ENCODE measurements around the gene CLDN12. TPM values are rescaled to one million over a fixed set of nuclear protein-coding genes. Genes with fewer than 3 reads are reported as not detected.

CLDN12 gene
- 1 to 10 TPM; 6.9 to 8.3 TPM for total RNA-seq

DNA sequence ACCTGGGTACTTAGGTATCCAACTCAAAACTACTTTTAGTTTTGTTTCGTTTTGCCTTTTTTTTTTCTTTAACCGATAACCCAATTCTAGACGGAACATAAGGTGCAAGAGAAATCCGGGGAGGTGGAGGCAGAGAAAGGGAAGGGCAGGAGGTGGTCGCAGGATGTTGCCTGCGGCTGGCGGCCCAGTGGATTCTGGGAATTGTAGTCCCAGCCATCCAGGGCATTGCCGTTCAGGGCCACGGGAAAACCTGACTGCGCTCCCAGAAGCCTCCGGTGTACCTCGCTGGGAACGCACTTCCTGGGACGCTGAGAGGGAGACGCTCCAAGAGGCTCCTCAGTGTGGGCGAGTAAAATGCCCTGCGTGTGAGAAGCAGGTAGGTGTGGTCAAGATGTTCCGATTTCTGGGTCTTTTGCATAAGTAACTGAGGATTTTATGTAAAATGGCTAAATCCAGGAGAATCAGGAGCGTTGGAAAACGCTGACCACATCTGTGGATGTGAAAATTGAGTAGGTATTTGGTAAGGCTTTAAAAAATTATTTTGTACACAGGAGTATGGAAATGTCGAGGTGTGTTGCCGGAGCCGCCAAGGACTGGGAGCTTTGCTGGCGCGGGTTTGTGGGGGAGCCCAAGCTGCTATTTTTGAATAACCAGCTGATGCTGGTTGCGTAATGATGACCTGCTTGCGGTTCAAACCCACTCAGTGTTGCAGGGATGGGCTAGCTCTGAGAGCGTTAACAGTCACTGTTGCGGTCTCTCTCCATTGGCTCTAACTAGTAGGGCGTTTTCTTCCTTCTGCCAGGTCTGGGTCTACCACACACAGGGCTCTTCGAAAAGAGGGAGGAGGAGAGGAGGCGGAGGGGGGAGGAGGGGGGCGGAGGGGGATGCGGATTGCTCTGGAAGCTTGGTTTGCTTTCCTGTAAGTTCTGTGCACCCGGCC, at the start of gene CLDN12:
Gene CLDN12 (plus strand): TSS at position 288 of the 940 bp plus-strand sequence. CDS start 9,216 bp downstream, outside the sequence.
- Mint-ChIP-seq H3K9me3 (peaks cover 17% of the 10 kb centered on the region), H3K36me3 (peaks cover 6% of the 10 kb centered on the region), H3K27ac (peak within 1 kb of the TSS; percentile 80), H3K4me3 (peak within 1 kb of the TSS; percentile 84), H3K4me1 (ENCODE audit: low read depth) (peaks cover 11% of the 10 kb centered on the region), H3K27me3 (no peaks in the 10 kb centered on the region)
- ChIA-PET POLR2A (interaction anchor here (1.0 to 1.3 kb wide), 3 partner anchors 13 to 58 kb away, joined by 4 to 6 read pairs (median 4); no protein-coding TSS in a partner anchor), CTCF (interaction anchor here (0.6 to 1.0 kb wide), 3 partner anchors 55 to 250 kb away, joined by 3 to 4 read pairs (median 3); no protein-coding TSS in a partner anchor)
- intact Hi-C loops (cut with micrococcal nuclease): loop anchor here (1.0 kb wide), 3 partner anchors 22 to 158 kb away; partner anchors contain the start of genes CFAP69 and GTPBP10
- DNase-seq: peak; percentile 89

DNA sequence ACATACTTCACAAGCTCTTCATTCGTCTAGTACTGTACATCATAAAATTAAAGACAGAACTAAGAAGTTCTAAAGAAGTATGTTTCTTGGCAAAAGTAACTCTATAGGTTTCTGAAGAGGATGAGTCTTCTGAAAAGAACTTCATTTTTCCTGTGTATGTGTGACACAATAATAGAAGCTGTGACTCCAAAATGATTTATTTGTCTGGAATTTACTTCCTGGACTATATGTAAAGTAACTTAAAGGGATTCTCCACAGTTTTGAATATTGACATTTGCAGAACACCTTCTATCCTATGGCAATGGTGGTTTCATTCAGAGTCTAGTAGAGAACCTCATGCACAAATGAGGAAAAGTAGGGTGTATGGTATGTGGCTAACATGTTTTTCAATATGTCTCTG, 19.8 kb upstream of the CLDN12 start:
- no peaks in the 10 kb centered on the region for H3K9me3 Mint-ChIP-seq
- no peak overlapping the region for H3K4me3 Mint-ChIP-seq
- no peak overlapping the region for H3K27ac Mint-ChIP-seq
- no peak for DNase-seq
- no peaks in the 10 kb centered on the region for H3K4me1 Mint-ChIP-seq (ENCODE audit: low read depth)
- POLR2A ChIA-PET: no interaction called here
- intact Hi-C loops (cut with micrococcal nuclease): no loop called here
- peaks cover 54% of the 10 kb centered on the region for H3K36me3 Mint-ChIP-seq
- H3K27me3 Mint-ChIP-seq: no peaks in the 10 kb centered on the region
- CTCF ChIA-PET: no interaction called here

DNA sequence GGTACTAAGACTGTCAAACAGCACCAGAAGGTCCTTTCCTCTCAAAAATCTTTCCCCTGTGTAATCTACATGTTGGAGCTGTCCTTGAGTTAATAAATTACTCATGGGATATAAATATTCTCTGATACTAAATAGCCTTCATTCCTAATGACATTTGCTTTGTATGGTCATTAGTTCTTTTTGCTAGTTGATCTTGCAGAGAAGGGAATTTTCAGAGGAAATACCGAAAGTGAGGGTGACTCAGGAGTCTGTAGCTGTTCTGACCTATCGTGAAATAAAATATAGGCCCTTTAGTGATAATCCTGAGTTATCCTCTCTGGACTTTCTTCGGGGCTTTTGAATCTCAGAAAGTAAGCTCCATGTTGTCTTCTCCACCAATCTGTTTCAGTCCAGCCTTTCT, 19.4 kb upstream of the CLDN12 start:
- DNase-seq: no peak
- H3K27ac Mint-ChIP-seq: no peak overlapping the region
- H3K4me1 Mint-ChIP-seq (ENCODE audit: low read depth): no peaks in the 10 kb centered on the region
- POLR2A ChIA-PET: no interaction called here
- intact Hi-C loops (cut with micrococcal nuclease): no loop called here
- H3K4me3 Mint-ChIP-seq: no peak overlapping the region
- H3K27me3 Mint-ChIP-seq: no peaks in the 10 kb centered on the region
- H3K9me3 Mint-ChIP-seq: no peaks in the 10 kb centered on the region
- CTCF ChIA-PET: no interaction called here
- peaks cover 52% of the 10 kb centered on the region for H3K36me3 Mint-ChIP-seq

DNA sequence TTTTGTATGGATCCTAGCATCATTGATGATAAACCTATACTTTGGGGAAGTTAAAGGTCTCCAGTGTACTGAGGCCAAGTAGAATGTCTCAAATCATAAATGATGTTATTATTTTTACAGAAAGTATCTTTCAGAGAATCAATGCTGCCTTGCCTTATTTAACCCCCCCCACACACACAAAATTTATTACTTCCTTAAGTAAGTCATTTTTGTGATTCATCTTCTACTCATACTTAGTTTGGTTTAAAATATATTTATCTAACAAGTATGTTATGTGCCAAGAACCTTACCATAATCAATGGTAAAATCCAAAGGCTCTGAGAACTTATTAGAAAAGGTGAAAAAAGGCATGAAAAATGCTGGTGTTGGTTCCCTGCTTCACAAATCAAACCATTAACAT, 18.8 kb upstream of the CLDN12 start:
- H3K27ac Mint-ChIP-seq: no peak overlapping the region
- no peaks in the 10 kb centered on the region for H3K27me3 Mint-ChIP-seq
- CTCF ChIA-PET: no interaction called here
- H3K4me3 Mint-ChIP-seq: no peak overlapping the region
- peaks cover 51% of the 10 kb centered on the region for H3K36me3 Mint-ChIP-seq
- POLR2A ChIA-PET: no interaction called here
- H3K4me1 Mint-ChIP-seq (ENCODE audit: low read depth): no peaks in the 10 kb centered on the region
- DNase-seq: no peak
- intact Hi-C loops (cut with micrococcal nuclease): no loop called here
- H3K9me3 Mint-ChIP-seq: no peaks in the 10 kb centered on the region

DNA sequence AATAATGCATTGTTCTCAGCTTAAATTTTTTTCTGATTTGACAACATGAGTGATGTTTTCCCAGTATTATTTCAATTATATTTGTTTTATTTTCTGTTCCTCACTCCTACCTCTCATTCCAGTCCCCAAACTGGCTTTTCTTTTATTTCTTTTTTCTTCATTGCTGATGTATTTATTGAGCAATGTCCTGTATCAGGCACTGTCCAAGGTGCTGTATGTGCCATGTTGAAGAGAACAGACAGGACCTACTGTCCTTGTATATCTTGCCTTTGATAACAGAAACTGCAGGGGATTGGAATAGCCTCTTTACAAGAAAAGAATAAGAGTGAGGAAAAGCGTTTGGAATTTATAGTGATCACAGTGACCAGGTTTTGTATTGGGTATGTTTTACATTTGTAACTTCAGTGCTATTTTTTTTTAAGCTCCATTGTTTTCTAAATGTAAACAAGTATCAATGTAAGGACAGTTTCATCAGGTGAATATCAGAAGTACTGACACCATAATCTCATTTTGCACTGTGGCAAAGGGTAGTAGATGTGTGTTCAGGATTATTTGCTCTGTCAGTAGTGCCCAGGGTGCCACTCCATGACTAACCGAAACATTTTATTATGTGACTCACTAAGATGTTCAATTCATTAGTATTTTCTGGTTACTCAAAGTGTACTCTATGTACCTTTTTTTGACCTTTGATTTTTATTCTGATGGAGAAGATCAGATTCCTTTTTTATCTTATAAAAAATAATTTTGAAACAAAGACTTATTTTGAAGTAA, 15.6 kb upstream of the CLDN12 start:
- Mint-ChIP-seq H3K4me1 (ENCODE audit: low read depth) (no peaks in the 10 kb centered on the region), H3K36me3 (peaks cover 41% of the 10 kb centered on the region), H3K27me3 (no peaks in the 10 kb centered on the region), H3K4me3 (no peak overlapping the region), H3K27ac (no peak overlapping the region), H3K9me3 (peaks cover 4% of the 10 kb centered on the region)
- intact Hi-C loops (cut with micrococcal nuclease): no loop called here
- no peak for DNase-seq
- ChIA-PET CTCF (no interaction called here), POLR2A (no interaction called here)

DNA sequence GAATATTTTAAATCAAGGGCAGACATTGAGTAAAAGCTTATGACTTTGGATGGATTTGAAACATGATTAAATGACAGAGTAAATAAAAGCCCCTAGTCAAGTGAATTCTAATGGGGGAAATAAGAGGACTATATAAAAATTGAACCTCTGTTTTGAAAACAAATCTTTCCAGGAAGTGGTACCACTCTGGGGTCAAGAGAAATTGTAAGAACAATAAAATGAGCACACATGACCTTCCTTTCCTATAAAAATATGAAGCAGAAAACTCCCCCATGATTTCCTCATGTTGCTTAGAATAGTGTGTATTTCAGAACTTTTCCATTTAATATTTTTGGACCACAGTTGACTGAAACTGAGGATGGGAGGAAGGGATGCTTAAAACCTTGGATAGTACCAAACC, 12.3 kb upstream of the CLDN12 start:
- H3K4me1 Mint-ChIP-seq (ENCODE audit: low read depth): no peaks in the 10 kb centered on the region
- no peak overlapping the region for H3K27ac Mint-ChIP-seq
- H3K27me3 Mint-ChIP-seq: no peaks in the 10 kb centered on the region
- DNase-seq: no peak
- ChIA-PET POLR2A (no interaction called here), CTCF (no interaction called here)
- peaks cover 21% of the 10 kb centered on the region for H3K36me3 Mint-ChIP-seq
- intact Hi-C loops (cut with micrococcal nuclease): no loop called here
- H3K9me3 Mint-ChIP-seq: peaks cover 20% of the 10 kb centered on the region
- H3K4me3 Mint-ChIP-seq: no peak overlapping the region

DNA sequence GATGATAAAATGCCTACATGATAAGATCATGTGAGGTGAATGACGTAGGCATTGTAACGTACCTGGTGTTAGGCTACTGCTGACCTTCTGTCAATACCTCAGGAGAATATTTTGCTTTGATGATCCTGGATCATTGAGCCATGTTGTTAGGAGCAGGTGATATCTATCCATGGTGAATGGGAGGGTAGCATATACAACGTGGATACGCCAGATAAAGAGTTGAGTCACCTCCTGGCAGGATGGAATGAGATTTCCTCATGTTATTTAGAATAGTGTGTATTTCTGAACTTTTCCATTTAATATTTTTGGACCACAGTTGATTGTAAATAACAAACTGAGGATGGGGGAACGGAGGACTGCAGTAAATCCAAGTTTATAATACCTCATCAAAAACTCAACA, 11.8 kb upstream of the CLDN12 start:
- Mint-ChIP-seq H3K27ac (no peak overlapping the region), H3K36me3 (peaks cover 17% of the 10 kb centered on the region), H3K27me3 (no peaks in the 10 kb centered on the region), H3K4me3 (no peak overlapping the region), H3K9me3 (peaks cover 25% of the 10 kb centered on the region), H3K4me1 (ENCODE audit: low read depth) (no peaks in the 10 kb centered on the region)
- intact Hi-C loops (cut with micrococcal nuclease): no loop called here
- ChIA-PET POLR2A (no interaction called here), CTCF (no interaction called here)
- no peak for DNase-seq

DNA sequence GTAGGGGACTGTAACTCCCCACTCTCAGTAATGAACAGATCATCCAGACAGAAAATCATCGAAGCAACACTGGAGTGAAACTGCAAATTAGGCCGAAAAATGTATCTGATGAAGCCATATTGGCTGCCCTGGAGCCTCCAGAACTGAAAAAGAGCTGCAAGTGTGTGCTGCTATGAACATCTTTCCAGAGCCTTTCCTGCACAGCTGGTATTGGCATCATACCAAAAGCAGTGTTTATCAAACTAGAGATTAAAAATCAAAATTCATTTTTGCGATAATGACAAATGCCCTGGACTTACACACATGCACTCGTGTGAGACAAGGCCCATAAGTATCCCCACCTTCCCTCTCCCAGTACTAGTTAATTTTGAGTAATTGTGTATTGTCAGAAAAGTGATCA, 6.8 kb upstream of the CLDN12 start:
- H3K36me3 Mint-ChIP-seq: peaks cover 5% of the 10 kb centered on the region
- intact Hi-C loops (cut with micrococcal nuclease): no loop called here
- H3K27me3 Mint-ChIP-seq: no peaks in the 10 kb centered on the region
- no peak overlapping the region for H3K4me3 Mint-ChIP-seq
- H3K4me1 Mint-ChIP-seq (ENCODE audit: low read depth): no peaks in the 10 kb centered on the region
- peaks cover 48% of the 10 kb centered on the region for H3K9me3 Mint-ChIP-seq
- no peak overlapping the region for H3K27ac Mint-ChIP-seq
- ChIA-PET CTCF (no interaction called here), POLR2A (no interaction called here)
- no peak for DNase-seq

DNA sequence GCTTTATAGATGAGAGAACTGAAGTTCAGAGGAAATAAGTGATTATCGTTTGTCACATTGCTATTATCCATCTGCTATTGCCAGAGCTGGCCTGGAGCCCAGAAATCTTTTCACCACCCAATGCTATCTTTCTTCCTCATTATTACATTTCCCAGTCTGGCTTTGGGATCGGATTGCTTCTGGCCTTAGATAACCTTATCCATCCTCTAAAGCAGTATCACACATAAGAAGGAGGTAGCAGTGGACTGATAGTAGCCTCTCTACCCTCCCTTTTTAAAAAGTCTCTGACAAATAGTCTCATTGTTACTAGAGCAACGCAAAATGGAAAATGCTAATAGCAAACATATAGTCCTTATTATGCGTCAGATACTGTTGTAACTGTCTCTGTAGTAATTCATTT, 1.3 kb upstream of the CLDN12 start:
- POLR2A ChIA-PET: no interaction called here
- no peak overlapping the region for H3K4me3 Mint-ChIP-seq
- peaks cover 11% of the 10 kb centered on the region for H3K4me1 Mint-ChIP-seq (ENCODE audit: low read depth)
- intact Hi-C loops (cut with micrococcal nuclease): no loop called here
- H3K9me3 Mint-ChIP-seq: peaks cover 25% of the 10 kb centered on the region
- CTCF ChIA-PET: no interaction called here
- peaks cover 1% of the 10 kb centered on the region for H3K36me3 Mint-ChIP-seq
- H3K27ac Mint-ChIP-seq: no peak overlapping the region
- no peaks in the 10 kb centered on the region for H3K27me3 Mint-ChIP-seq
- DNase-seq: no peak

DNA sequence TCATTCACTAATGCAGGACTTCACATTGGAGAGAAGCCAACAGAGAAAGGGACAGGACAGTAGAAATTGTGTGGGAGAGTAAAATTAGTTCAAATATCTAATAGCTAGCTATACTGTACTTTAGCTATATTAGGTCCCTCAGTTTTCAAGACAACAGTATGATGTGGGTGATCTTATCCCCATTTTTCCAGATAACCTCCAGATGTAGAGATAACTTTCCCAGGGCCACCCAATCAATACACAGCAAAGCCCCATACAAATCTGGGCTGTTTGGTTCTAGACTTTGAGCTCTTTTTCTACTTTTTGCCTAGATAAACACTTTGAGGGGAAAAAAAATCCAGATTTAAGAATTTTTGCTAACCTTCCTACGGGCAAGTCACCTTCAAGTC, 482 bp upstream of the CLDN12 start:
- Mint-ChIP-seq H3K27ac (peak overlapping the region; percentile 80), H3K27me3 (no peaks in the 10 kb centered on the region), H3K36me3 (peaks cover 6% of the 10 kb centered on the region), H3K4me3 (peak overlapping the region; percentile 84), H3K9me3 (peaks cover 22% of the 10 kb centered on the region), H3K4me1 (ENCODE audit: low read depth) (peaks cover 11% of the 10 kb centered on the region)
- ChIA-PET POLR2A (interaction anchor here (1.2 to 1.3 kb wide), 2 partner anchors 14 to 22 kb away, joined by 4 to 6 read pairs; no protein-coding TSS in a partner anchor), CTCF (interaction anchor here (1.0 kb wide), 1 partner anchor 249 kb away, joined by 4 read pairs; no protein-coding TSS in a partner anchor)
- DNase-seq: no peak
- intact Hi-C loops (cut with micrococcal nuclease): loop anchor here (1.0 kb wide), 3 partner anchors 23 to 157 kb away; partner anchors contain the start of genes CFAP69 and GTPBP10

DNA sequence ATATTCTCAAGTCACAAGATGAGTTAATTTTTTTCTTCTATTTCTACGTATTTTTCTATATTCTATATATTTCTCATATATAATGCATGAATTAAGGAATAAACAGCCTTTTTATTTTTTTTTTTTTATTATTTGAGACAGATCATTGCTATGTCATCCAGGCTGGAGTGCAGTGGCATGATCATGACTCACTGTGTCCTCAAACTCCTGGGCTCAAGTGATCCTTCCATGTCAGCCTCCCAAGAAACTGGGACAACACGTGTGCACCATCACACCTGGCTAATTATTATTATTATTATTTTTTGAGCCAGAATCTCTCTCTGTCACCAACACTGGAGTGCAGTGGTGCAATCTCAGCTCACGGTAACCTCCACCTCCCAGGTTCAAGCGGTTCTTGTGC, 1.5 kb downstream of the CLDN12 start:
- H3K36me3 Mint-ChIP-seq: peaks cover 6% of the 10 kb centered on the region
- peaks cover 11% of the 10 kb centered on the region for H3K4me1 Mint-ChIP-seq (ENCODE audit: low read depth)
- ChIA-PET CTCF (no interaction called here), POLR2A (no interaction called here)
- H3K27me3 Mint-ChIP-seq: no peaks in the 10 kb centered on the region
- intact Hi-C loops (cut with micrococcal nuclease): no loop called here
- no peak for DNase-seq
- H3K4me3 Mint-ChIP-seq: no peak overlapping the region
- no peak overlapping the region for H3K27ac Mint-ChIP-seq
- H3K9me3 Mint-ChIP-seq: peaks cover 7% of the 10 kb centered on the region

DNA sequence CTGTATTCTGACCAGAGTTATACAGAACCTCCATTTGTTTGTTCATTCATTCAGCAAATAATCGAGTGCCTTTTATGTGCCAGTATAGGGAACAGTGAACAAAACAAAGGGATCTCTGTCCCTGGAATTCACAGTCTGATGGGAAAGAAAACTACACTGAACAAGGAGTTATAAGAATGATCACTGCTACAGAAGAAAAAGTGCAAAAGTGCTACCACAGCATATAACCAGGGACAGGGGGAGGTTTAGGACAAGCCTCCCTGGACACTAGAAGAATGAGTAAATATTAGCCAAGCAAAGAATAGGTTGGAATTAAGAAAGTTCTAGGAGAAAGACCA, 4.2 kb downstream of the CLDN12 start:
- no peak for DNase-seq
- no peak overlapping the region for H3K4me3 Mint-ChIP-seq
- H3K9me3 Mint-ChIP-seq: no peaks in the 10 kb centered on the region
- H3K36me3 Mint-ChIP-seq: peaks cover 8% of the 10 kb centered on the region
- peaks cover 11% of the 10 kb centered on the region for H3K4me1 Mint-ChIP-seq (ENCODE audit: low read depth)
- ChIA-PET POLR2A (no interaction called here), CTCF (no interaction called here)
- H3K27me3 Mint-ChIP-seq: no peaks in the 10 kb centered on the region
- H3K27ac Mint-ChIP-seq: no peak overlapping the region
- intact Hi-C loops (cut with micrococcal nuclease): no loop called here
